HG02759 (cell line): Measurements from ENCODE around the gene MAPKAP1.

ENCODE experiments used
- ATAC-seq: cut with Tn5 transposase; IDR thresholded peaks from one replicate; pipeline ENCODE4 v1.9.1; 2021; ENCODE audit warnings: mild to moderate bottlenecking, moderate library complexity; ENCODE audit not compliant: unreplicated experiment

The MAPKAP1 gene

GRCh38 chr9:125464591-125465385, 242.2 kb downstream of the MAPKAP1 start:
- ATAC-seq: no peak

GRCh38 chr9:125463926-125464325, 243.1 kb downstream of the MAPKAP1 start:
- ATAC-seq: no peak

GRCh38 chr9:125462861-125463291, 244.1 kb downstream of the MAPKAP1 start:
- ATAC-seq: no peak

- ATAC-seq: no peak
Measured at GRCh38 chr9:125461636-125462190, 245.3 kb downstream of the MAPKAP1 start.

- ATAC-seq: no peak
Measured at GRCh38 chr9:125460883-125461635, 245.9 kb downstream of the MAPKAP1 start.

- no peak for ATAC-seq
Measured at GRCh38 chr9:125460346-125460745, 246.7 kb downstream of the MAPKAP1 start.

GRCh38 chr9:125457357-125457756, 249.7 kb downstream of the MAPKAP1 start:
- ATAC-seq: no peak

- no peak for ATAC-seq
Measured at GRCh38 chr9:125455876-125456275, 251.1 kb downstream of the MAPKAP1 start.

- ATAC-seq: no peak
Measured at GRCh38 chr9:125455132-125455531, 251.9 kb downstream of the MAPKAP1 start.

- ATAC-seq: no peak
Measured at GRCh38 chr9:125447202-125447802, 259.7 kb downstream of the MAPKAP1 start.

- peak; percentile 99 for ATAC-seq
Measured at GRCh38 chr9:125446561-125447094, 260.4 kb downstream of the MAPKAP1 start.

GRCh38 chr9:125444956-125445506, 262.0 kb downstream of the MAPKAP1 start:
- ATAC-seq: no peak

- ATAC-seq: no peak
Measured at GRCh38 chr9:125444166-125444565, 262.8 kb downstream of the MAPKAP1 start.

- no peak for ATAC-seq
Measured at GRCh38 chr9:125443367-125443766, 263.6 kb downstream of the MAPKAP1 start.

GRCh38 chr9:125442452-125442851, 264.6 kb downstream of the MAPKAP1 start:
- no peak for ATAC-seq

GRCh38 chr9:125440411-125440810, 266.6 kb downstream of the MAPKAP1 start:
- no peak for ATAC-seq

GRCh38 chr9:125439434-125440272, 267.4 kb downstream of the MAPKAP1 start:
- no peak for ATAC-seq

GRCh38 chr9:125438506-125439433, 268.2 kb downstream of the MAPKAP1 start:
- ATAC-seq: no peak

GRCh38 chr9:125437771-125438221, 269.2 kb downstream of the MAPKAP1 start:
- no peak for ATAC-seq
